AG04450 (cell line): ENCODE data around the gene ACTRT2. TPM values are rescaled to one million over a fixed set of nuclear protein-coding genes. Genes with fewer than 3 reads are reported as not detected.

Experiments
- CTCF ChIA-PET: fragments of 300-600, 350-600 bp; formaldehyde crosslinking; extraction: SDS; loops from one replicate; lab custom pipeline; 2022; ENCODE audit warnings: antibody characterized with exemption, inconsistent platforms; lab: Charles Lee
- POLR2A ChIA-PET: fragments of 350-600 bp; formaldehyde crosslinking; extraction: SDS; loops from one replicate; lab custom pipeline; 2021; ENCODE audit warnings: antibody characterized with exemption, inconsistent platforms; lab: Yijun Ruan, JAX
- DNase-seq: peaks from one replicate; pipeline ENCODE4 v3.0.0-alpha.2; 2011; ENCODE audit warnings: low read depth, low spot score
- H3K27ac ChIP-seq: one replicate; pipeline ENCODE4 v1.5.1; 2012; ENCODE audit warnings: low read depth, low read length, control low read depth
- H3K27me3 ChIP-seq: one replicate; pipeline ENCODE4 v1.6.0; 2012; ENCODE audit warnings: low read length; ENCODE audit not compliant: control insufficient read depth, insufficient read depth
- H3K4me3 ChIP-seq: 2 replicates; pipeline ENCODE4 v1.5.1; 2011; ENCODE audit warnings: mild to moderate bottlenecking, low read depth, low read length, control low read depth
- H3K9me3 ChIP-seq: 2 replicates; pipeline ENCODE4 v1.5.1; 2012; ENCODE audit warnings: low read length; ENCODE audit not compliant: control insufficient read depth, insufficient read depth
- polyA plus RNA-seq: library from polyadenylated mRNA; depleted of rRNA; stranded (reverse); fragments of >200 nt; gene quantifications from 2 replicates; pipeline ENCODE4 v1.2.3, GENCODE V29; 2011
- TF ChIP-seq, protein P1 (sequence below): IDR thresholded peaks from 2 replicates; pipeline ENCODE4 v1.5.1; 2011; ENCODE audit warnings: low read depth, low read length, control low read depth, inconsistent platforms

ACTRT2 gene
- polyA plus RNA-seq, 1 experiment = not detected

- TF ChIP-seq, protein P1, sequence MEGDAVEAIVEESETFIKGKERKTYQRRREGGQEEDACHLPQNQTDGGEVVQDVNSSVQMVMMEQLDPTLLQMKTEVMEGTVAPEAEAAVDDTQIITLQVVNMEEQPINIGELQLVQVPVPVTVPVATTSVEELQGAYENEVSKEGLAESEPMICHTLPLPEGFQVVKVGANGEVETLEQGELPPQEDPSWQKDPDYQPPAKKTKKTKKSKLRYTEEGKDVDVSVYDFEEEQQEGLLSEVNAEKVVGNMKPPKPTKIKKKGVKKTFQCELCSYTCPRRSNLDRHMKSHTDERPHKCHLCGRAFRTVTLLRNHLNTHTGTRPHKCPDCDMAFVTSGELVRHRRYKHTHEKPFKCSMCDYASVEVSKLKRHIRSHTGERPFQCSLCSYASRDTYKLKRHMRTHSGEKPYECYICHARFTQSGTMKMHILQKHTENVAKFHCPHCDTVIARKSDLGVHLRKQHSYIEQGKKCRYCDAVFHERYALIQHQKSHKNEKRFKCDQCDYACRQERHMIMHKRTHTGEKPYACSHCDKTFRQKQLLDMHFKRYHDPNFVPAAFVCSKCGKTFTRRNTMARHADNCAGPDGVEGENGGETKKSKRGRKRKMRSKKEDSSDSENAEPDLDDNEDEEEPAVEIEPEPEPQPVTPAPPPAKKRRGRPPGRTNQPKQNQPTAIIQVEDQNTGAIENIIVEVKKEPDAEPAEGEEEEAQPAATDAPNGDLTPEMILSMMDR = no peak
- POLR2A ChIA-PET = no interaction called here
Measured at GRCh38 chr1:3053986-3054385, 32.7 kb downstream of the ACTRT2 start.

DNA sequence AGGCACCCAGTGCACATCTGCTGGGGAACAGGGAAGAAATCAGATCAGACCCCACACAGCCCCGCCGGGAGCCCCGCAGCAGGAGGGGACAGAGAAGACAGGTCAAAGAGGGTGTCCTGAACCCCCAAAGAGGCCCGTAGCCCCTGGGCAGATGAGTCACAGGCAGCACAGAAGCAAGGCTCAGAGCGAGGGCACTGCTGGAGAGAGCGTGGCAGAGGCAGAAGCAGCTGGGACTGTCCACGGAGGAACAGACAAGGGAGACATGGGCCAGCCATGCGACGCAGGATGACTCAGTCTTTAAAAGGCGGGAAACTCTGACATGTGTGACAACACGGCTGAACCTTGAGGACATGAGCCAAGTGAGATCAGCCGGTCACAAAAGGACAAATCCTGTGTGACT, 33.2 kb downstream of the ACTRT2 start:
- POLR2A ChIA-PET = no interaction called here
- DNase-seq = no peak
- peaks cover 14% of the 10 kb centered on the region; the same call in 1 of the 2 replicates for H3K9me3 ChIP-seq
- TF ChIP-seq, protein P1 = no peak
- no peaks in the 10 kb centered on the region for H3K27me3 ChIP-seq
- CTCF ChIA-PET = no interaction called here
- H3K27ac ChIP-seq = no peak overlapping the region
- H3K4me3 ChIP-seq = no peak overlapping the region

More at GRCh38 chr1:3053986-3054385, 32.7 kb downstream of the ACTRT2 start:
- CTCF ChIA-PET = no interaction called here
- peaks cover 14% of the 10 kb centered on the region; the same call in 1 of the 2 replicates for H3K9me3 ChIP-seq
- no peaks in the 10 kb centered on the region for H3K27me3 ChIP-seq
- no peak overlapping the region for H3K27ac ChIP-seq
- H3K4me3 ChIP-seq = no peak overlapping the region
- no peak for DNase-seq

DNA sequence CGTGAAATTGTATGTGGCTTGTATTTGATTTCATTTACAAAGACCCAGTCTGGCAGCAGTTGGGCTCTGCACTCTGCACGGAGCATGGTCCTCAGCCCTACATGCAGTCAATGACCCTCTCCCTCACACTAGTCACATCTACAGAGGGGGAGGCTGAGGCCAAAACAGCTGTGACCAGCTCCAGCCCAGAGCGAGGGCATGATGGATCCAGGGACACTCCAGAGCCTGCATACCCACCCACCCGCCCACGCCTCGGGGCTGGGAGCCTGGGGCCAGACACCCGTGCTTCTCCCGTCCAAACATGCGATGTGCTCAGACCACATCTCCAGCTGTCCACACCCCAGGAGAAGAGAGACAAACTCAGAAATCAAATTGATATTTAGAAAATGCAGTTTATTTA, 33.8 kb downstream of the ACTRT2 start:
- ChIA-PET POLR2A (no interaction called here), CTCF (no interaction called here)
- Histone ChIP-seq H3K27ac (no peak overlapping the region), H3K4me3 (no peak overlapping the region), H3K27me3 (no peaks in the 10 kb centered on the region), H3K9me3 (peaks cover 14% of the 10 kb centered on the region; the same call in 1 of the 2 replicates)
- TF ChIP-seq, protein P1 = no peak
- DNase-seq = no peak

- no peak overlapping the region for H3K27ac ChIP-seq
- H3K27me3 ChIP-seq = peaks cover 3% of the 10 kb centered on the region
- TF ChIP-seq, protein P1 = no peak
- POLR2A ChIA-PET = no interaction called here
- no peak for DNase-seq
- CTCF ChIA-PET = no interaction called here
- peaks cover 14% of the 10 kb centered on the region; the same call in 1 of the 2 replicates for H3K9me3 ChIP-seq
- no peak overlapping the region for H3K4me3 ChIP-seq
Measured at GRCh38 chr1:3056641-3057040, 35.4 kb downstream of the ACTRT2 start.

DNA sequence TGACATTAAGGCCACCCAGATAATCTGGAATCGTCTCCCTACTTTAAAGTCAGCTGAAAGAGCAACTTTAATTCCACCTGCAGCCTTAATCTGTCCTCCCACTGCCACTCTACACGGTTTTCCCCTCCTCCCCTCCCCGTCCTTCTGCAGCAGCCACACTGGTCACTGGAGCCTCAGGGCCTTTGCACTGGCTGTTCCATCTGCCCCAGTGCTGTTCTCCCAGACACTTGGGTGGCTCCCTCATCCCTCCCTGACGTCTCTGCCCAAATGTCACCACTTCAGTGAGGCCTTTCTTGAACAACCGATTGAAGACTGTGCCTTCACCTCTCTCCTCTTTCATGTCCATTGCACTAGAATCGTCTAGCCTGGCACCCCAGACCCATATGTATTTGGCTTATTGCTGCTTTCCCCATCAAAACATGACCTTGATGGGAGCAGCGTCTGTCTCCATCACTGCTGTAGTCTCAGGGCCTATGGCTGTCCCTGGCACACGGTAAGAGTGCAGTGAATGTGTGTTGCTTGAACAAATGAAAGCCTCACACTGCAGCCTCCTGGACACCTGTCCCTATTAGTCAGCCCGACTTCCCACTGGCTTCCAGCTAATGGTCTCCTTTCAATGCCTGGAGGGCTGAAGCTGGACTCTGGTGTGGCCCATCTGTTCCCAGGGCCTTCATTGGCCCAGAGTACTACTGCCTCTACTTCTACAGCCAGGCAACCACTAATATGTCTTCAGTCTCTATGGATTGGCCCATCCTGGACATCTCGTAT, 37.2 kb downstream of the ACTRT2 start:
- ChIA-PET CTCF (no interaction called here), POLR2A (no interaction called here)
- H3K9me3 ChIP-seq = peaks cover 5% of the 10 kb centered on the region; the same call in 1 of the 2 replicates
- TF ChIP-seq, protein P1 = no peak
- H3K4me3 ChIP-seq = no peak overlapping the region
- H3K27ac ChIP-seq = no peak overlapping the region
- H3K27me3 ChIP-seq = peaks cover 18% of the 10 kb centered on the region
- DNase-seq = no peak
